ENCODE data around the gene MMP28. TPM values are rescaled to one million over a fixed set of nuclear protein-coding genes. Genes with fewer than 3 reads are reported as not detected.

MMP28 gene
- total RNA-seq, 2 donors from 2014 or later = 8.3 to 15.2 TPM

DNA sequence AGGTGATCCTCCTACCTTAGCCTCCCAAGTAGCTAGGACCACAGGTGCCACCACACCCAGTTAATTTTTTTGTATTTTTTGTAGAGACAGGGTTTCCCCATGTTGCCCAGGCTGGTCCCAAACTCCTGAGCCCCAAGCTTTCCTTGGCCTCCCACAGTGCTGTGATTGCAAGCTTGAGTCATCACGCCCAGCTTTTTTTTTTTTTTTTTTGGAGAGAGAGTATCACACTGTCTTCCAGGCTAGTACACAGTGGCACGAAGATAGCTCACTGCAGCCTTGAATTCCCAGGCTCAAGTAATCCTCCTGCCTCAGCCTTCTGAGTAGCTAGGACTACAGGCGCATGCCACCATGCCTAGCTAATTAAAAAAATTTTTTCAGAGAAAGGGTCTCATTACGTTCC lies 46.1 kb upstream of the MMP28 start:
- ATAC-seq (no peak), DNase-seq (no peak)
- H3K4me3 ChIP-seq = no peak overlapping the region
- H3K4me1 ChIP-seq = no peaks in the 10 kb centered on the region
- no peak for TF ChIP-seq POLR2A (IDR thresholded peaks at IDR 0.05)
- TF ChIP-seq, protein P1, sequence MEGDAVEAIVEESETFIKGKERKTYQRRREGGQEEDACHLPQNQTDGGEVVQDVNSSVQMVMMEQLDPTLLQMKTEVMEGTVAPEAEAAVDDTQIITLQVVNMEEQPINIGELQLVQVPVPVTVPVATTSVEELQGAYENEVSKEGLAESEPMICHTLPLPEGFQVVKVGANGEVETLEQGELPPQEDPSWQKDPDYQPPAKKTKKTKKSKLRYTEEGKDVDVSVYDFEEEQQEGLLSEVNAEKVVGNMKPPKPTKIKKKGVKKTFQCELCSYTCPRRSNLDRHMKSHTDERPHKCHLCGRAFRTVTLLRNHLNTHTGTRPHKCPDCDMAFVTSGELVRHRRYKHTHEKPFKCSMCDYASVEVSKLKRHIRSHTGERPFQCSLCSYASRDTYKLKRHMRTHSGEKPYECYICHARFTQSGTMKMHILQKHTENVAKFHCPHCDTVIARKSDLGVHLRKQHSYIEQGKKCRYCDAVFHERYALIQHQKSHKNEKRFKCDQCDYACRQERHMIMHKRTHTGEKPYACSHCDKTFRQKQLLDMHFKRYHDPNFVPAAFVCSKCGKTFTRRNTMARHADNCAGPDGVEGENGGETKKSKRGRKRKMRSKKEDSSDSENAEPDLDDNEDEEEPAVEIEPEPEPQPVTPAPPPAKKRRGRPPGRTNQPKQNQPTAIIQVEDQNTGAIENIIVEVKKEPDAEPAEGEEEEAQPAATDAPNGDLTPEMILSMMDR (IDR thresholded peaks at IDR 0.05) = no peak
- no peak overlapping the region for H3K27ac ChIP-seq
- intact Hi-C loops (cut with DNase I) = no loop called here
- H3K36me3 ChIP-seq (replicated peaks in 1 of 2; ENCODE audit: insufficient read depth in 1 of 2, low read depth in 2 of 2) = peaks cover 16 to 58% of the 10 kb centered on the region in 2 donors
- 87 to 95% methylated on average over 4 of the region's 4 CpGs for WGBS, 2 donors
- no peaks in the 10 kb centered on the region for H3K27me3 ChIP-seq
- H3K9me3 ChIP-seq = no peaks in the 10 kb centered on the region

DNA sequence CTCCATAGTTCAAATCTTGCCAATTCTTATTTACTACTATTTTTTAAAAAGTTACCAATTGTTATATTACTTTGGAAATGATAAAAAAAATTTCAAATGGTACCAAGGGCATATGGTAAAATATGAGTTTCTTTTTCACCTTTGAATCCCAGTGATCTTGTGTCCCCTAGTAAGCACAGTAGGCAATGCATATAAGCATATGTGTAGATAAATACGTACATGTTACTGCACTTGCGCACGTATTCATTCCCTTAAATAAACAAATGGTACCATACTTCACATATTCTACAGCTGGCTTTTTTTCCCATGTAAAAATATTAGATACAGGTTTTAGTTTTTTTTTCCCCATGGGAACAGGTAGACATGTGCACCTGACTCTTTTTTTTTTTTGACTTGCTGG lies 45.7 kb upstream of the MMP28 start:
- DNase-seq (no peak), ATAC-seq (no peak)
- Histone ChIP-seq H3K36me3 (replicated peaks in 1 of 2; ENCODE audit: insufficient read depth in 1 of 2, low read depth in 2 of 2) (peaks cover 16 to 59% of the 10 kb centered on the region in 2 donors), H3K9me3 (no peaks in the 10 kb centered on the region), H3K27ac (no peak overlapping the region), H3K4me1 (no peaks in the 10 kb centered on the region), H3K4me3 (no peak overlapping the region), H3K27me3 (no peaks in the 10 kb centered on the region)
- intact Hi-C loops (cut with DNase I) = no loop called here
- TF ChIP-seq, protein P1 (IDR thresholded peaks at IDR 0.05) = no peak
- no peak for TF ChIP-seq POLR2A (IDR thresholded peaks at IDR 0.05)
- 56 to 61% methylated on average over 3 of the region's 3 CpGs for WGBS, 2 donors

DNA sequence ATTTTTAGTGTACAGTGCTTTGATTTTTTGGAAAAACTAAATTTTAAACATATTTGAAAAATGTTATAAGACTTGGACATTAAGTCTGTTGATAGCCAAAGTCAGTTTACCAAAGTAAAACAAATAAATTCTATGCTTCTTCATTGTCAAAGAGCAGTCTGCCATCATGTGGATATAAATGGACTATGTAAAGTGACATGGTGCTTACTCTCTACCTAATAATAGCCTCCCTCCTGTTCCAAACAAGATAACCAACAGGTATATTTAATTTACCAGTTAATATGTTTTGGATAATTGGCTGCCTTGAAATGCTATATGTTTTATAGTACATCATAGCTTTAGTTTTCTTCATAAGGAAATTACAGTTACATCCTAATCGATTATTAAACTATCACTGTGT lies 29.8 kb upstream of the MMP28 start:
- Histone ChIP-seq H3K4me1 (no peaks in the 10 kb centered on the region), H3K27ac (no peak overlapping the region), H3K9me3 (no peaks in the 10 kb centered on the region), H3K36me3 (replicated peaks in 1 of 2; ENCODE audit: insufficient read depth in 1 of 2, low read depth in 2 of 2) (peaks cover 13 to 17% of the 10 kb centered on the region in 2 donors), H3K27me3 (no peaks in the 10 kb centered on the region), H3K4me3 (no peak overlapping the region)
- DNase-seq (no peak), ATAC-seq (no peak)
- no peak for TF ChIP-seq POLR2A (IDR thresholded peaks at IDR 0.05)
- TF ChIP-seq, protein P1 (IDR thresholded peaks at IDR 0.05) = no peak
- 92 to 95% methylated on average over 1 of the region's 1 CpG for WGBS, 2 donors
- intact Hi-C loops (cut with DNase I) = no loop called here

DNA sequence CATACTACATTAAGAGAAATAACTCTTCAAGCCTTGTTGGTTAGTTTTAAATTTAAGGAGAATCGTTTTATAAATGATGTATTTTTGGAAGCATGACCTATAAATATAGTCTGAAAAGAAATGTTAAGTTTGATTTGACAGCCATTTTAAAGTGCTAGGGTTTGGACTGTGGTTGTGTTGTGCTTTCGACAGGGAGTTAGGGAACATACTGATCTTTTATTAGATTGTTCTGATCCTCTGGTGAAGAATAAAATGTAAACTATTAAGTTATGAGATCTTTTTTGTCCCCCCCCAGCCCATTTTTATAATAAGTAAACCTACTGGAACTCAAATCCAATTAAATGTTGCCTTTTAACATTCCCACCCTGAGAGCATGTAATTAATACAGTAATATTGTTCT lies 25.9 kb upstream of the MMP28 start:
- TF ChIP-seq, protein P1 (IDR thresholded peaks at IDR 0.05) = no peak
- TF ChIP-seq POLR2A (IDR thresholded peaks at IDR 0.05) = no peak
- ATAC-seq = no peak
- Histone ChIP-seq H3K27me3 (no peaks in the 10 kb centered on the region), H3K4me1 (peaks cover 2% of the 10 kb centered on the region), H3K27ac (no peak overlapping the region), H3K4me3 (no peak overlapping the region), H3K9me3 (no peaks in the 10 kb centered on the region), H3K36me3 (replicated peaks in 1 of 2; ENCODE audit: insufficient read depth in 1 of 2, low read depth in 2 of 2) (peaks cover 7 to 20% of the 10 kb centered on the region in 2 donors)
- DNase-seq = no peak
- intact Hi-C loops (cut with DNase I) = no loop called here
- 85% methylated on average over 2 of the region's 2 CpGs for WGBS, 2 donors

DNA sequence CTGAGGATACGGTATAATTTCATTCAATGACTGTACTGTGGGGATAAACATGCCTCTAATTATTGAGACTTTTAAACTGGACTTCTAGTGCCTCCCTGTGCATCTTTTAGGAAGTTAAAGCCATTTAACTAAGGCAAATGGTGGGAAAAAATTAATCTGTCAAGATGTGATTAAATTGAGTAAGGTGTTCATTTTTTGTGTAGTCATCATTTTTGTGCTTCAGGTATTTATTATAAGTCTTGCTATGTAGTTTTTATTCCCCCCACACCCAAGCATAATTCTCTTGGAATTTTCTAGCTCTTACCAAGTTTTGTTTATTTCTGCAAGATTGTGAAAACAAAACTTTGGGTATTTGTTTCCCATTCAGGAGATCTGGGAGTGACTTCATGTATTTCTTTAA lies 24.0 kb upstream of the MMP28 start:
- H3K4me1 ChIP-seq = peaks cover 8% of the 10 kb centered on the region
- no peak overlapping the region for H3K27ac ChIP-seq
- 50 to 67% methylated on average over 1 of the region's 1 CpG for WGBS, 2 donors
- DNase-seq (no peak), ATAC-seq (no peak)
- H3K9me3 ChIP-seq = no peaks in the 10 kb centered on the region
- intact Hi-C loops (cut with DNase I) = no loop called here
- no peak overlapping the region for H3K4me3 ChIP-seq
- no peaks in the 10 kb centered on the region for H3K27me3 ChIP-seq
- no peak for TF ChIP-seq POLR2A (IDR thresholded peaks at IDR 0.05)
- TF ChIP-seq, protein P1 (IDR thresholded peaks at IDR 0.05) = peak in 1 of 7 experiments; percentile 6
- H3K36me3 ChIP-seq (replicated peaks in 1 of 2; ENCODE audit: insufficient read depth in 1 of 2, low read depth in 2 of 2) = peaks cover 7 to 14% of the 10 kb centered on the region in 2 donors

Measured in body of pancreas (tissue), 4 donors.